PFSK-1 (cell line): Measurements from ENCODE around the gene USP24.

Experiments used
- FOXP2 ChIP-seq: optimal IDR thresholded peaks from 2 replicates; pipeline ENCODE3; 2011; ENCODE audit warnings: borderline replicate concordance, control low read depth, inconsistent platforms; ENCODE audit not compliant: insufficient read depth; ENCODE audit errors: extremely low read length, extremely low read depth
- POLR2AphosphoS5 ChIP-seq: IDR thresholded peaks from 2 replicates; pipeline ENCODE4 v1.6.1; 2012; ENCODE audit warnings: low read depth, mild to moderate bottlenecking, control low read depth, low read length, moderate library complexity
- REST ChIP-seq, 2 experiments: IDR thresholded peaks; 2 replicates each; pipeline versions ENCODE4 v1.6.1 to v1.8.0; 2011 to 2012; ENCODE audit warnings: low read depth in 2 of 2, low read length in 2 of 2, control low read depth in 1 of 2, inconsistent platforms in 1 of 2, mild to moderate bottlenecking in 1 of 2, moderate library complexity in 1 of 2; ENCODE audit not compliant: insufficient read depth in 1 of 2
- SIN3A ChIP-seq: IDR thresholded peaks from 2 replicates; pipeline ENCODE4 v1.6.1; 2012; ENCODE audit warnings: mild to moderate bottlenecking, low read length, moderate library complexity, borderline replicate concordance; ENCODE audit not compliant: insufficient read depth
- TAF1 ChIP-seq: IDR thresholded peaks from 2 replicates; pipeline ENCODE4 v1.6.1; 2012; ENCODE audit warnings: low read length, control low read depth, borderline replicate concordance; ENCODE audit not compliant: insufficient read depth

GRCh38 chr1:55167224-55167871, 47.8 kb downstream of the USP24 start:
- no peak for TF ChIP-seq REST (IDR thresholded peaks at IDR 0.05; ENCODE audit: insufficient read depth in 1 of 2, low read depth in 2 of 2, low read length in 2 of 2)
- no peak for TF ChIP-seq SIN3A
- no peak for TF ChIP-seq POLR2AphosphoS5
- TF ChIP-seq TAF1, result no peak
- TF ChIP-seq FOXP2, result no peak
